AG04450 (cell line): Measurements from ENCODE around the gene ADORA2B. TPM values are rescaled to one million over a fixed set of nuclear protein-coding genes. Genes with fewer than 3 reads are reported as not detected.

Experiments used
- CTCF ChIA-PET: fragments of 300-600, 350-600 bp; formaldehyde crosslinking; extraction: SDS; loops from one replicate; lab custom pipeline; 2022; ENCODE audit warnings: antibody characterized with exemption, inconsistent platforms; lab: Charles Lee
- POLR2A ChIA-PET: fragments of 350-600 bp; formaldehyde crosslinking; extraction: SDS; loops from one replicate; lab custom pipeline; 2021; ENCODE audit warnings: antibody characterized with exemption, inconsistent platforms; lab: Yijun Ruan, JAX
- DNase-seq: peaks from one replicate; pipeline ENCODE4 v3.0.0-alpha.2; 2011; ENCODE audit warnings: low read depth, low spot score
- H3K27ac ChIP-seq: one replicate; pipeline ENCODE4 v1.5.1; 2012; ENCODE audit warnings: low read depth, low read length, control low read depth
- H3K27me3 ChIP-seq: one replicate; pipeline ENCODE4 v1.6.0; 2012; ENCODE audit warnings: low read length; ENCODE audit not compliant: control insufficient read depth, insufficient read depth
- H3K4me3 ChIP-seq: 2 replicates; pipeline ENCODE4 v1.5.1; 2011; ENCODE audit warnings: mild to moderate bottlenecking, low read depth, low read length, control low read depth
- H3K9me3 ChIP-seq: 2 replicates; pipeline ENCODE4 v1.5.1; 2012; ENCODE audit warnings: low read length; ENCODE audit not compliant: control insufficient read depth, insufficient read depth
- polyA plus RNA-seq: library from polyadenylated mRNA; depleted of rRNA; stranded (reverse); fragments of >200 nt; gene quantifications from 2 replicates; pipeline ENCODE4 v1.2.3, GENCODE V29; 2011
- TF ChIP-seq, protein P1 (sequence below): IDR thresholded peaks from 2 replicates; pipeline ENCODE4 v1.5.1; 2011; ENCODE audit warnings: low read depth, low read length, control low read depth, inconsistent platforms

ADORA2B gene
- polyA plus RNA-seq, 1 experiment: 14.8 TPM

DNA sequence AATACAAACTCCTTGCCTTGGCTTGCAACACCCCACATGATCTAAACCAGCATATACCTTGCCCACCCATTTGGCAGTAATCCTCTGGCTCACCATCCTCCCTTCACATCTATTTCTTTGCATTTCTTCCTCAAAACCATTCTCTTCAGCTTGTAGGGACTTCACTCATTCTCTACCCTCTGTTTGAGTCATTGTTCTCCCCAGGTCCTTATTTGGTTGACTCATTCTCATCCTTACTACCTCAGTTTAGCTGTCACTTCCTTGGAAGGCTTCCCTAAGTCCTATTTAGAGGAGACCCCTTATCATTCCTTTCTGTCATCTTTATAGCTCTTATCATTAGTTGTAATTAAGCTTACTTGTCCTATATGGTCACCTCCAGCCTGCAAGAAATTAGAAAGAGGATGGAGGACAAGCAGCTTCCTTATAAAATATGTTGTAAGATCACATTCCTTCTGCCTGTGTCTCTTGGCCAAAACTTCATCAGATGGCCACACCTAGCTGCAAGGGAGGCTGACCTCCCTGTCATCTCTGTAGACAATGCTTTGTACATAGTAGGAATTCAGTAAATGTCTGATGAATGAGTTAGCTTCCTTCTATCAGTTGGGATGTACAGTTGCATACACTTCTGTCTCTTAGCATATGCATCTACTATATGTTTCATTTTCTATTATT, 56.4 kb downstream of the ADORA2B start:
- Histone ChIP-seq H3K27ac (no peak overlapping the region), H3K27me3 (no peaks in the 10 kb centered on the region), H3K4me3 (peak overlapping the region; percentile 80), H3K9me3 (no peaks in the 10 kb centered on the region)
- no peak for DNase-seq
- CTCF ChIA-PET: interaction anchor here (0.9 to 1.7 kb wide), 3 partner anchors 13 to 173 kb away, joined by 4 to 8 read pairs (median 5); partner anchors contain the start of gene ADORA2B
- TF ChIP-seq, protein P1, sequence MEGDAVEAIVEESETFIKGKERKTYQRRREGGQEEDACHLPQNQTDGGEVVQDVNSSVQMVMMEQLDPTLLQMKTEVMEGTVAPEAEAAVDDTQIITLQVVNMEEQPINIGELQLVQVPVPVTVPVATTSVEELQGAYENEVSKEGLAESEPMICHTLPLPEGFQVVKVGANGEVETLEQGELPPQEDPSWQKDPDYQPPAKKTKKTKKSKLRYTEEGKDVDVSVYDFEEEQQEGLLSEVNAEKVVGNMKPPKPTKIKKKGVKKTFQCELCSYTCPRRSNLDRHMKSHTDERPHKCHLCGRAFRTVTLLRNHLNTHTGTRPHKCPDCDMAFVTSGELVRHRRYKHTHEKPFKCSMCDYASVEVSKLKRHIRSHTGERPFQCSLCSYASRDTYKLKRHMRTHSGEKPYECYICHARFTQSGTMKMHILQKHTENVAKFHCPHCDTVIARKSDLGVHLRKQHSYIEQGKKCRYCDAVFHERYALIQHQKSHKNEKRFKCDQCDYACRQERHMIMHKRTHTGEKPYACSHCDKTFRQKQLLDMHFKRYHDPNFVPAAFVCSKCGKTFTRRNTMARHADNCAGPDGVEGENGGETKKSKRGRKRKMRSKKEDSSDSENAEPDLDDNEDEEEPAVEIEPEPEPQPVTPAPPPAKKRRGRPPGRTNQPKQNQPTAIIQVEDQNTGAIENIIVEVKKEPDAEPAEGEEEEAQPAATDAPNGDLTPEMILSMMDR: no peak
- POLR2A ChIA-PET: interaction anchor here (0.6 kb wide), 1 partner anchor 335 kb away, joined by 3 read pairs; no protein-coding TSS in a partner anchor

DNA sequence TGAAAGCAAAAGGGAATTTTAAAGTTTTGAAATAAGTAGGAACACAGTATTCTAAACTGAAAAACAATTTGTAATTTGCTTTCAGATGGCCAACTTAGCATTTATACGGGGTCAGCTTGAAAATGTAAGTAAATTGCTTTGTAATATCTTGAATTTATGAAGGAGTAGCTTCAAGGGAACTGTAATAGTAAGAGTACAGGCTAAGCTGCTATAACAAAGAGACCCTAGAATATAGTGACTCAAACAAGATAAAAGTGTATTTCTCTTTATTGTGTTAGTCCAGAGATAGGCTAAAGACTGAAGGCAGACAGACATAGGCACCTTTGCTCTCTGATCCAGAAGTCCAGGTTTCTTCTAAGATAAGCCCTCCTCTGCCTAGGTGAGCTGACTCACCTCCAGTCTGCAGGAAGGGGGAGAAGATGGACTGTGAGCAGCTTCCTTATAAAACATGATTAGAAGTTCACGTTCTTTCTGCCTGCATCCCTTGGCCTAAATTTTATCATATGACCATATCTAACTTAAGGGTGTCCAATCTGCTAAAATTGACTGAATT, 57.9 kb downstream of the ADORA2B start:
- TF ChIP-seq, protein P1: no peak
- Histone ChIP-seq H3K9me3 (no peaks in the 10 kb centered on the region), H3K27ac (no peak overlapping the region), H3K4me3 (no peak overlapping the region), H3K27me3 (no peaks in the 10 kb centered on the region)
- CTCF ChIA-PET: no interaction called here
- no peak for DNase-seq
- POLR2A ChIA-PET: no interaction called here

DNA sequence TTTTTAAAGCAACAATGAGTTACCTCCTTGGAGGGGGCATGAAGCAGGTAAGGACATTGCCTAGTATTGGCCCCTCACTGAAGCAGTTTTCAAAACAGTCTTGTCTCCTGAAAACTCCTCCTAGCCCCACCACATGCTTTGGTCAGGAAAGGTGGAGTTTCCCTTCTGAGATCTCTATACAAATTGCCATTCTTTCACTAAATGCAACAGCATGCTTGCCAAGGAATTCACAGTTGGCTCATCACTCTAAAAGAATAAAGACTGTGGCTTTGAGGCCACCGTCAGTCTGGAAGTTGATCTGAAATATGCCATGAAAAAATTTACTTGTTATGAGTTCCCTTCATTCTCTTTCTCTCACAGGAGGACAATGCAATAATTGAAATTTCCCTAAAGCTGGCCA, 58.9 kb downstream of the ADORA2B start:
- Histone ChIP-seq H3K9me3 (no peaks in the 10 kb centered on the region), H3K27me3 (no peaks in the 10 kb centered on the region), H3K4me3 (no peak overlapping the region), H3K27ac (no peak overlapping the region)
- ChIA-PET CTCF (no interaction called here), POLR2A (interaction anchor here (2.3 kb wide), 1 partner anchor 10 kb away, joined by 7 read pairs; no protein-coding TSS in a partner anchor)
- DNase-seq: no peak
- TF ChIP-seq, protein P1: no peak

DNA sequence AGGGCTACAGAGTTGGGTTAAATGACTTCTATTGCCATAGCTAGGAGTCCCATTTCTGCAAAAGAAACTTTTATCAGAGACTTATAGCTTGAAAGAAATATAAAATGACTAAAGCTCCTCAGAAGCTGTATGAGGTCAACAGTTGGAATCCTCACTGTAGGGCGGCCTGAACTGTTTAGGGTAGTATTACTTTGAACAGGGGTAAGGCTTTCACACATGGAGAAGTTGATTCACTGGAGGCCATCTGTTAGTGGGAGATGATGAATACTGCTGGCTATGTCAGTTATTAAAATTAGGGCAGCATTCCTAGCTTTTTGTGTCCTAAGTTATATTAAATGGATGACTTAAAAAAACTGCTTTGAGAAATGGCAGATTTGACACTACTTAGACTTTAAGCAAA, 60.7 kb downstream of the ADORA2B start:
- H3K27me3 ChIP-seq: no peaks in the 10 kb centered on the region
- POLR2A ChIA-PET: interaction anchor here (2.3 kb wide), 1 partner anchor 8 kb away, joined by 7 read pairs; no protein-coding TSS in a partner anchor
- TF ChIP-seq, protein P1: no peak
- H3K9me3 ChIP-seq: no peaks in the 10 kb centered on the region
- H3K27ac ChIP-seq: no peak overlapping the region
- CTCF ChIA-PET: interaction anchor here (1.1 kb wide), 1 partner anchor 9 kb away, joined by 3 read pairs; no protein-coding TSS in a partner anchor
- no peak for DNase-seq
- H3K4me3 ChIP-seq: no peak overlapping the region

DNA sequence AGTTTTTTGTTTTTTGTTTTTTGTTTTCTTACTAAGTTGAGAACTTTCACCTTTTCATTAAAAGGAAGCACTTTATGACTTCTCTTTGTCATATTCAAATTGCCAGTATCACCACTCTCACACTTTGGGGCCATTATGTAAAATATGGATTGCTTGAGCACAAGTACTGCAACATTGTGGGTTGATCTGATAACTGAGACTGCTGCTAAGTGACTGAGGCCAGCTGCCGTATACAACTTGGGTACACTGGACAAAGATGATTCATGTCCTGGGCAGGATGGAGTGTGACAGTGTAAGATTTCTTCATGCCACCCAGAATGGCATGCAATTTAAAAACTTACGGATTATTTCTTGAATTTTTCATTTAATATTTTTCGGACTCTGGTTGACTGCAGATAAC, 62.5 kb downstream of the ADORA2B start:
- ChIA-PET CTCF (no interaction called here), POLR2A (no interaction called here)
- Histone ChIP-seq H3K4me3 (no peak overlapping the region), H3K9me3 (no peaks in the 10 kb centered on the region), H3K27me3 (no peaks in the 10 kb centered on the region), H3K27ac (no peak overlapping the region)
- no peak for DNase-seq
- TF ChIP-seq, protein P1: no peak
